ENCODE data around the gene ACTA2.

GRCh38 chr10:88978463-88978862 is 25.9 kb upstream of the ACTA2 start:
- TF ChIP-seq CTCF (IDR thresholded peaks at IDR 0.05; ENCODE audit: low read length) = no peak
- TF ChIP-seq EZH2 (IDR thresholded peaks at IDR 0.05; ENCODE audit: borderline replicate concordance, low read length) = no peak
